GM23338 (cell line): ENCODE measurements around the gene CTAG2. TPM values are rescaled to one million over a fixed set of nuclear protein-coding genes. Genes with fewer than 3 reads are reported as not detected.

Experiments
- ATAC-seq: fragments of 200-7000 bp; cut with Tn5 transposase; 3 replicates; pipeline ENCODE4 v1.9.1; 2020
- DNase-seq: peaks from one replicate; pipeline ENCODE4 v3.0.0-alpha.2; 2015; ENCODE audit warnings: low spot score
- H2AFZ ChIP-seq: fragments of 200-600 bp; sonication (generic); 2 replicates; pipeline ENCODE4 v1.8.0; 2016; ENCODE audit warnings: antibody characterized with exemption, mild to moderate bottlenecking, moderate library complexity
- H3F3A ChIP-seq: fragments of 200-600 bp; sonication (generic); replicated peaks from 2 replicates; pipeline ENCODE4 v1.8.0; 2017; ENCODE audit warnings: antibody characterized with exemption, mixed run types, low read depth
- H3K27ac ChIP-seq: fragments of 200-600 bp; sonication (generic); 2 replicates; pipeline ENCODE4 v1.6.1; 2016; ENCODE audit warnings: low read depth
- H3K27me3 ChIP-seq: fragments of 200-600 bp; sonication (generic); 2 replicates; pipeline ENCODE4 v1.8.0; 2016; ENCODE audit warnings: mild to moderate bottlenecking, mixed run types, moderate library complexity; ENCODE audit not compliant: insufficient read depth
- H3K36me3 ChIP-seq: fragments of 200-600 bp; sonication (generic); 2 replicates; pipeline ENCODE4 v1.8.0; 2016; ENCODE audit warnings: mild to moderate bottlenecking; ENCODE audit not compliant: insufficient read depth
- H3K4me1 ChIP-seq: fragments of 200-600 bp; sonication (generic); 2 replicates; pipeline ENCODE4 v1.8.0; 2016; ENCODE audit warnings: mild to moderate bottlenecking, moderate library complexity; ENCODE audit not compliant: insufficient read depth
- H3K4me2 ChIP-seq: fragments of 200-600 bp; sonication (generic); 2 replicates; pipeline ENCODE4 v1.7.1; 2017; ENCODE audit warnings: mixed run types
- H3K4me3 ChIP-seq: fragments of 200-600 bp; sonication (generic); 2 replicates; pipeline ENCODE4 v1.6.1; 2016; ENCODE audit warnings: mixed run types
- H3K79me2 ChIP-seq: fragments of 200-600 bp; sonication (generic); replicated peaks from 2 replicates; pipeline ENCODE4 v1.8.0; 2017; ENCODE audit warnings: mild to moderate bottlenecking; ENCODE audit not compliant: insufficient read depth
- H3K9me2 ChIP-seq: fragments of 200-600 bp; sonication (generic); 2 replicates; pipeline ENCODE4 v1.8.0; 2017; ENCODE audit not compliant: insufficient read depth
- H4K20me1 ChIP-seq: fragments of 200-600 bp; sonication (generic); replicated peaks from 2 replicates; pipeline ENCODE4 v1.8.0; 2017; ENCODE audit warnings: mild to moderate bottlenecking; ENCODE audit not compliant: insufficient read depth
- H3K27ac Mint-ChIP-seq: 2 replicates; pipeline ENCODE4 v1.8.0; 2020; ENCODE audit warnings: inconsistent platforms, mild to moderate bottlenecking, moderate library complexity, mixed read lengths
- H3K27me3 Mint-ChIP-seq: 3 replicates; pipeline ENCODE4 v1.8.0; 2022; ENCODE audit warnings: low read depth, mild to moderate bottlenecking, moderate library complexity, mixed read lengths, inconsistent platforms; ENCODE audit not compliant: insufficient read depth, poor library complexity
- H3K36me3 Mint-ChIP-seq: 3 replicates; pipeline ENCODE4 v1.8.0; 2021; ENCODE audit warnings: low read depth, mild to moderate bottlenecking, inconsistent platforms, moderate library complexity, mixed read lengths
- H3K4me1 Mint-ChIP-seq: 3 replicates; pipeline ENCODE4 v1.8.0; 2020; ENCODE audit warnings: mild to moderate bottlenecking, inconsistent platforms, mixed read lengths
- H3K4me3 Mint-ChIP-seq: 3 replicates; pipeline ENCODE4 v1.8.0; 2021; ENCODE audit warnings: moderate library complexity, mild to moderate bottlenecking, inconsistent platforms, mixed read lengths
- H3K9me3 Mint-ChIP-seq: 3 replicates; pipeline ENCODE4 v1.8.0; 2020; ENCODE audit warnings: moderate library complexity, mild to moderate bottlenecking, inconsistent platforms, mixed read lengths
- EZH2phosphoT487 ChIP-seq: fragments of 200-600 bp; sonication (generic); IDR thresholded peaks from one replicate; pipeline ENCODE4 v1.8.1; 2018; ENCODE audit warnings: antibody characterized with exemption; ENCODE audit not compliant: unreplicated experiment
- JUNB ChIP-seq: IDR thresholded peaks from one replicate; pipeline ENCODE4 v1.6.1; 2016; ENCODE audit warnings: antibody characterized with exemption; ENCODE audit not compliant: unreplicated experiment
- NANOG ChIP-seq: IDR thresholded peaks from 2 replicates; pipeline ENCODE4 v1.6.1; 2016; ENCODE audit warnings: antibody characterized with exemption, borderline replicate concordance
- REST ChIP-seq: IDR thresholded peaks from one replicate; pipeline ENCODE4 v1.6.1; 2018; ENCODE audit warnings: antibody characterized with exemption; ENCODE audit not compliant: unreplicated experiment
- ZNF462 ChIP-seq: fragments of 250-450 bp; sonication (Bioruptor Pico); IDR thresholded peaks from 2 replicates; pipeline ENCODE4 v1.5.0; 2020; ENCODE audit warnings: mild to moderate bottlenecking, moderate library complexity
- polyA plus RNA-seq: library from polyadenylated mRNA; unstranded; fragments of >200 nt; fragmentation: Nextera tagmentation; extraction: Ambion mirVana; gene quantifications from 2 replicates; pipeline ENCODE4 v1.2.1, GENCODE V29; 2016
- total RNA-seq: library from RNA; depleted of rRNA; stranded (reverse); fragments of >200 nt; shearing (Covaris generic); gene quantifications from 2 replicates; pipeline ENCODE4 v1.2.3, GENCODE V29; 2014

The CTAG2 gene
- total and polyA plus RNA-seq, 2 experiments from 2014 or later, result 0.87 TPM; not detected in 1

GRCh38 chrX:154658957-154659356 is 5.6 kb upstream of the CTAG2 start (continued):
- TF ChIP-seq ZNF462 (CRISPR knock-in tag) (no peak), EZH2phosphoT487 (no peak), REST (no peak), JUNB (no peak)

GRCh38 chrX:154658187-154658586 is 4.8 kb upstream of the CTAG2 start:
- Mint-ChIP-seq H3K4me1 (no peaks in the 10 kb centered on the region), H3K9me3 (peaks cover 8% of the 10 kb centered on the region; the same call in 2 of the 3 replicates), H3K36me3 (peaks cover 3% of the 10 kb centered on the region; the same call in 1 of the 3 replicates), H3K27ac (no peak overlapping the region), H3K27me3 (peaks cover 1% of the 10 kb centered on the region), H3K4me3 (no peak overlapping the region)
- no peak overlapping the region for H3K4me2 ChIP-seq
- H3K27me3 ChIP-seq, result no peaks in the 10 kb centered on the region
- TF ChIP-seq EZH2phosphoT487, result no peak
- no peak for TF ChIP-seq NANOG
- no peak overlapping the region for H3K4me3 ChIP-seq
- no peak overlapping the region for H3K27ac ChIP-seq
- no peaks in the 10 kb centered on the region for H3K79me2 ChIP-seq
- no peaks in the 10 kb centered on the region for H3K9me2 ChIP-seq
- H4K20me1 ChIP-seq, result no peaks in the 10 kb centered on the region
- H2AFZ ChIP-seq, result no peak overlapping the region
- DNase-seq (no peak), ATAC-seq (no peak)
- no peaks in the 10 kb centered on the region for H3K36me3 ChIP-seq
- H3K4me1 ChIP-seq, result no peaks in the 10 kb centered on the region
- H3F3A ChIP-seq, result no peaks in the 10 kb centered on the region
